Measurements from ENCODE around the gene NEU4. TPM values are rescaled to one million over a fixed set of nuclear protein-coding genes. Genes with fewer than 3 reads are reported as not detected.
A peak's percentile ranks its signal among the peaks of the same experiment; 100 is the strongest.
"Not testable (repeated sequence)": the region's sequence is repeated elsewhere in the genome, so short reads cannot be mapped to it uniquely, and the experiment has no call there.

Gene NEU4
- total RNA-seq (2022) (1.5 and 3.9 TPM in 2 replicates), Bru-seq, nascent RNA (percentile 28 among the genes with signal in this experiment), BruChase-seq, experiment 1, labeled RNA remaining after a 2-hour chase (percentile 32 among the genes with signal in this experiment), BruChase-seq, experiment 2, labeled RNA remaining after a 6-hour chase (percentile 44 among the genes with signal in this experiment)
- long read RNA-seq: 0 reads

- intact Hi-C loops (cut with micrococcal nuclease; ENCODE audit: unreplicated experiment): no loop called here
- DNase-seq: no peak
- ChIA-PET POLR2A (no interaction called here), CTCF (interaction anchor here (0.9 kb wide), 1 partner anchor 70 kb away, joined by 3 read pairs; no protein-coding TSS in a partner anchor)
- no TSS peak for BruUV-seq (replicated peaks)
- no peaks in the 10 kb centered on the region for H3K4me1 ChIP-seq
- no peaks in the 10 kb centered on the region for H3K9me3 ChIP-seq
- H3K4me3 ChIP-seq (ENCODE audit: low read depth, low read length): no peak within 1 kb of the TSS
- Mint-ChIP-seq H3K27me3 (ENCODE audit: insufficient read depth, unreplicated experiment) (no peaks in the 10 kb centered on the region), H3K9me3 (ENCODE audit: unreplicated experiment) (no peaks in the 10 kb centered on the region), H3K4me1 (ENCODE audit: low read depth, unreplicated experiment) (no peaks in the 10 kb centered on the region), H3K36me3 (ENCODE audit: insufficient read depth, unreplicated experiment) (no peaks in the 10 kb centered on the region), H3K27ac (ENCODE audit: unreplicated experiment) (no peak within 1 kb of the TSS), H3K4me3 (ENCODE audit: unreplicated experiment) (no peak within 1 kb of the TSS)
- TF ChIP-seq CTCF (IDR thresholded peaks at IDR 0.05; ENCODE audit: insufficient read depth in 1 of 2, low read depth in 1 of 2, low read length in 1 of 2, severe bottlenecking in 1 of 2, unreplicated experiment in 1 of 2): no peak
- no peaks in the 10 kb centered on the region for H3K36me3 ChIP-seq (ENCODE audit: control insufficient read depth, insufficient read depth, low read length)
- H3K27me3 ChIP-seq (replicated peaks; ENCODE audit: control insufficient read depth, insufficient read depth, low read length): no peaks in the 10 kb centered on the region
These were observed at the start of gene NEU4 for GRCh38 chr2:241808721-241809382. NEU4 (plus strand) TSS chr2:241809193; CDS start chr2:241814485, 5,292 bp downstream.

GRCh38 chr2:241759893-241760292, 49.1 kb upstream of the NEU4 start:
- H3K27me3 ChIP-seq (replicated peaks; ENCODE audit: control insufficient read depth, insufficient read depth, low read length); DNase-seq; H3K4me3 ChIP-seq (ENCODE audit: low read depth, low read length); H3K27ac Mint-ChIP-seq (ENCODE audit: unreplicated experiment); CTCF ChIA-PET; H3K9me3 ChIP-seq; H3K4me3 Mint-ChIP-seq (ENCODE audit: unreplicated experiment); H3K9me3 Mint-ChIP-seq (ENCODE audit: unreplicated experiment); H3K36me3 ChIP-seq (ENCODE audit: control insufficient read depth, insufficient read depth, low read length); BruUV-seq (replicated peaks); intact Hi-C loops (cut with micrococcal nuclease; ENCODE audit: unreplicated experiment); POLR2A ChIA-PET; H3K4me1 ChIP-seq; H3K27me3 Mint-ChIP-seq (ENCODE audit: insufficient read depth, unreplicated experiment): not testable (repeated sequence)
- peaks cover 13% of the 10 kb centered on the region for H3K36me3 Mint-ChIP-seq (ENCODE audit: insufficient read depth, unreplicated experiment)
- H3K4me1 Mint-ChIP-seq (ENCODE audit: low read depth, unreplicated experiment): peaks cover 12% of the 10 kb centered on the region

GRCh38 chr2:241760301-241760771, 48.7 kb upstream of the NEU4 start:
- BruUV-seq (replicated peaks): no TSS peak
- H3K27me3 Mint-ChIP-seq (ENCODE audit: insufficient read depth, unreplicated experiment): no peaks in the 10 kb centered on the region
- H3K9me3 Mint-ChIP-seq (ENCODE audit: unreplicated experiment): no peaks in the 10 kb centered on the region
- CTCF ChIA-PET: no interaction called here
- Histone ChIP-seq H3K4me3 (ENCODE audit: low read depth, low read length) (no peak overlapping the region), H3K4me1 (no peaks in the 10 kb centered on the region), H3K9me3 (no peaks in the 10 kb centered on the region), H3K36me3 (ENCODE audit: control insufficient read depth, insufficient read depth, low read length) (no peaks in the 10 kb centered on the region), H3K27me3 (replicated peaks; ENCODE audit: control insufficient read depth, insufficient read depth, low read length) (no peaks in the 10 kb centered on the region)
- no peak for DNase-seq
- TF ChIP-seq CTCF (IDR thresholded peaks at IDR 0.05; ENCODE audit: insufficient read depth in 1 of 2, low read depth in 1 of 2, low read length in 1 of 2, severe bottlenecking in 1 of 2, unreplicated experiment in 1 of 2): no peak
- intact Hi-C loops (cut with micrococcal nuclease; ENCODE audit: unreplicated experiment): no loop called here
- H3K4me3 Mint-ChIP-seq (ENCODE audit: unreplicated experiment): no peak overlapping the region
- H3K36me3 Mint-ChIP-seq (ENCODE audit: insufficient read depth, unreplicated experiment): peaks cover 13% of the 10 kb centered on the region
- no peak overlapping the region for H3K27ac Mint-ChIP-seq (ENCODE audit: unreplicated experiment)
- H3K4me1 Mint-ChIP-seq (ENCODE audit: low read depth, unreplicated experiment): peaks cover 12% of the 10 kb centered on the region
- POLR2A ChIA-PET: no interaction called here

Measured in Caco-2 (cell line).